OCI-LY1 (cell line): ENCODE measurements around the gene LGR4.

Experiments used
- H2AFZ ChIP-seq: fragments of 200-600 bp; sonication (generic), shearing (Covaris generic); 2 replicates; pipeline ENCODE4 v1.6.0; 2014; ENCODE audit warnings: antibody characterized with exemption, mild to moderate bottlenecking, low read length
- H3F3A ChIP-seq: fragments of 200-600 bp; sonication (generic), shearing (Covaris generic); 2 replicates; pipeline ENCODE4 v1.6.0; 2014; ENCODE audit warnings: mild to moderate bottlenecking, antibody characterized with exemption, low read length, moderate library complexity; ENCODE audit not compliant: insufficient read depth
- H3K27ac ChIP-seq: fragments of 200-600 bp; sonication (generic); 2 replicates; pipeline ENCODE4 v1.5.1; 2014; ENCODE audit warnings: low read length, mixed run types, mild to moderate bottlenecking, low read depth; ENCODE audit not compliant: poor library complexity, severe bottlenecking
- H3K27me3 ChIP-seq: fragments of 200-600 bp; sonication (generic); 2 replicates; pipeline ENCODE4 v1.6.0; 2014; ENCODE audit warnings: antibody characterized with exemption, mild to moderate bottlenecking, low read length, moderate library complexity; ENCODE audit not compliant: insufficient read depth
- H3K36me3 ChIP-seq: fragments of 200-600 bp; sonication (generic); 2 replicates; pipeline ENCODE4 v1.6.1; 2014; ENCODE audit warnings: mild to moderate bottlenecking, antibody characterized with exemption, low read length, moderate library complexity, mixed read lengths; ENCODE audit not compliant: insufficient read depth
- H3K4me1 ChIP-seq: fragments of 200-600 bp; sonication (generic); 2 replicates; pipeline ENCODE4 v1.5.1; 2014; ENCODE audit warnings: mild to moderate bottlenecking, low read length, moderate library complexity; ENCODE audit not compliant: insufficient read depth, severe bottlenecking
- H3K4me2 ChIP-seq: fragments of 200-600 bp; sonication (generic), shearing (Covaris generic); 2 replicates; pipeline ENCODE4 v1.6.1; 2014; ENCODE audit warnings: low read length
- H3K4me3 ChIP-seq: fragments of 200-600 bp; sonication (generic); 2 replicates; pipeline ENCODE4 v1.5.1; 2014; ENCODE audit warnings: low read length, low read depth, mild to moderate bottlenecking, mixed read lengths; ENCODE audit not compliant: poor library complexity, severe bottlenecking
- H3K79me2 ChIP-seq: fragments of 200-600 bp; shearing (Covaris generic); 2 replicates; pipeline ENCODE4 v1.6.1; 2016; ENCODE audit warnings: mixed run types, low read length, mixed read lengths; ENCODE audit not compliant: insufficient read depth
- H3K9ac ChIP-seq: fragments of 200-600 bp; sonication (generic), shearing (Covaris generic); 2 replicates; pipeline ENCODE4 v1.6.1; 2014; ENCODE audit warnings: mild to moderate bottlenecking, low read length, mixed read lengths
- H3K9me2 ChIP-seq: fragments of 200-600 bp; sonication (generic), shearing (Covaris generic); 2 replicates; pipeline ENCODE4 v1.6.1; 2014; ENCODE audit warnings: low read depth, mild to moderate bottlenecking, low read length, mixed read lengths
- H3K9me3 ChIP-seq: fragments of 200-600 bp; shearing (Covaris generic); 2 replicates; pipeline ENCODE4 v1.6.1; 2014; ENCODE audit warnings: low read length, mixed read lengths
- H4K20me1 ChIP-seq: fragments of 200-600 bp; sonication (generic), shearing (Covaris generic); 2 replicates; pipeline ENCODE4 v1.6.0; 2016; ENCODE audit warnings: mild to moderate bottlenecking, low read length; ENCODE audit not compliant: insufficient read depth
- EZH2 ChIP-seq: fragments of 200-600 bp; sonication (generic), shearing (Covaris generic); IDR thresholded peaks from 2 replicates; pipeline ENCODE4 v1.8.0; 2017; ENCODE audit warnings: borderline replicate concordance, mixed run types, mild to moderate bottlenecking, antibody characterized with exemption, low read length, moderate library complexity, mixed read lengths
- TF ChIP-seq, protein P1 (sequence below): fragments of 200-600 bp; sonication (generic), shearing (Covaris generic); IDR thresholded peaks from 2 replicates; pipeline ENCODE4 v1.5.1; 2017; ENCODE audit warnings: mild to moderate bottlenecking, antibody characterized with exemption, low read length, moderate library complexity, mixed read lengths

Gene LGR4

DNA sequence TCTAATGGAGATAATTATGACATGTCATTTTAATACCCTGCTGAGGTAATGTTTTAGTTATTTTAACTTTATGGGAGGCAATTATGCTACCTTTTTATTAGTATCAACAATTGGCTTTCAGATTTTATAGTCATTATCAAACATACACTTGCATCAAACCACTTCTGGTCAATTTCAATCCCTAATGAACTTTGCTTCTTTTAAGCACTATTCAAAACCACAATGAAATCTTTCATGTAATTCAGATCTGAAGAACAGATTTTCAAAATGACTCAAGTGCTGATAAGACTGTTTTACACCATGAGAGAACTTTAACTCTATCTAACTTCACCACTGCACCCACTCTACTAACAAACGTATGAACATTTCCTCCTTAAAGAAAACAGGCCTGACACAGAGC is 83.7 kb downstream of the LGR4 start:
- H3K27me3 ChIP-seq, result no peaks in the 10 kb centered on the region
- TF ChIP-seq, protein P1, sequence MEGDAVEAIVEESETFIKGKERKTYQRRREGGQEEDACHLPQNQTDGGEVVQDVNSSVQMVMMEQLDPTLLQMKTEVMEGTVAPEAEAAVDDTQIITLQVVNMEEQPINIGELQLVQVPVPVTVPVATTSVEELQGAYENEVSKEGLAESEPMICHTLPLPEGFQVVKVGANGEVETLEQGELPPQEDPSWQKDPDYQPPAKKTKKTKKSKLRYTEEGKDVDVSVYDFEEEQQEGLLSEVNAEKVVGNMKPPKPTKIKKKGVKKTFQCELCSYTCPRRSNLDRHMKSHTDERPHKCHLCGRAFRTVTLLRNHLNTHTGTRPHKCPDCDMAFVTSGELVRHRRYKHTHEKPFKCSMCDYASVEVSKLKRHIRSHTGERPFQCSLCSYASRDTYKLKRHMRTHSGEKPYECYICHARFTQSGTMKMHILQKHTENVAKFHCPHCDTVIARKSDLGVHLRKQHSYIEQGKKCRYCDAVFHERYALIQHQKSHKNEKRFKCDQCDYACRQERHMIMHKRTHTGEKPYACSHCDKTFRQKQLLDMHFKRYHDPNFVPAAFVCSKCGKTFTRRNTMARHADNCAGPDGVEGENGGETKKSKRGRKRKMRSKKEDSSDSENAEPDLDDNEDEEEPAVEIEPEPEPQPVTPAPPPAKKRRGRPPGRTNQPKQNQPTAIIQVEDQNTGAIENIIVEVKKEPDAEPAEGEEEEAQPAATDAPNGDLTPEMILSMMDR, result no peak
- no peak for TF ChIP-seq EZH2
- no peak overlapping the region for H3K4me3 ChIP-seq
- no peaks in the 10 kb centered on the region for H3K9me3 ChIP-seq
- H3K27ac ChIP-seq, result no peak overlapping the region
- H3K79me2 ChIP-seq, result no peaks in the 10 kb centered on the region
- no peaks in the 10 kb centered on the region for H4K20me1 ChIP-seq
- H3K9me2 ChIP-seq, result no peaks in the 10 kb centered on the region
- H3K4me1 ChIP-seq, result no peaks in the 10 kb centered on the region
- H2AFZ ChIP-seq, result no peak overlapping the region
- no peak overlapping the region for H3K9ac ChIP-seq
- no peaks in the 10 kb centered on the region for H3K36me3 ChIP-seq
- H3K4me2 ChIP-seq, result no peak overlapping the region
- no peaks in the 10 kb centered on the region for H3F3A ChIP-seq

DNA sequence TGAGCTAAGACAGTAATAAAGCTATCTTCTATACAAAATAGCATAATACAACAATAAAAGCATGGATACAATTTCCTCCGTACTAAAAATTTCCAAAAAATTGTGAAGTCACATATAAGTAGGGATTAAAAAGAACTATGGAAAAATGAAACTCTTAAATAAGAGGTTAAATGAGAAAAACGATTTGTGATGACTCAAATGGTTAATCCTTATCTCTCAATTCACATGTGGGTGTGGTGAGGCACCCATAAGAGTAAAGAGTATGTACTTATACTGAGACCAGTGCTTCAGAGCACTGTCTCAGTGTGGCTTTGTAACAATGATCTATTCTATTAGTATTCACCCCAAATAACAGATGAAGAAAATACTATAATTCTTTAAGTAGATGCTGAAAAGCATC is 84.6 kb downstream of the LGR4 start:
- no peaks in the 10 kb centered on the region for H3K9me3 ChIP-seq
- no peak overlapping the region for H3K27ac ChIP-seq
- no peak overlapping the region for H3K4me3 ChIP-seq
- TF ChIP-seq, protein P1, result no peak
- TF ChIP-seq EZH2, result no peak
- H3K79me2 ChIP-seq, result no peaks in the 10 kb centered on the region
- H3K36me3 ChIP-seq, result no peaks in the 10 kb centered on the region
- no peaks in the 10 kb centered on the region for H3K27me3 ChIP-seq
- no peaks in the 10 kb centered on the region for H3K4me1 ChIP-seq
- no peak overlapping the region for H3K9ac ChIP-seq
- no peak overlapping the region for H2AFZ ChIP-seq
- no peaks in the 10 kb centered on the region for H3K9me2 ChIP-seq
- H4K20me1 ChIP-seq, result no peaks in the 10 kb centered on the region
- H3K4me2 ChIP-seq, result no peak overlapping the region
- H3F3A ChIP-seq, result no peaks in the 10 kb centered on the region

DNA sequence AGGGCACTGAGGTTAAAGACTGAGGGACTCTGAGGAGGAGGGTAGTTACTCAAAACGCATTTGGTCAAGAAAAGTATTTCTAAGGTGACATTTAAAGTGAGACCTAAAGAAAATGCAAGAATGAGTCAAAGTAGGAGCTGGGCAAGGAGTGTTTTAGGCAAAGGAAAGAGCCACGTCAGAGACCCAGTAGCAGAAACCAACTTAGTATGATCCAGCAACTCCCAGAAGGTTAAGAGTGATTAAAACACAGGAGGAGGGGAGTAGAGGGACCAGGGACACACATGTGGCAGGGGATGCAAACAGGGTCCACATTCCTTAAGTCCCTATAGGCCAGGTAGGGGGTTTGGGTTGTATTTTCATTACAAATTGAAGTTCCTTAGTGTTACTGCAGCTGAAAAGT is 85.2 kb downstream of the LGR4 start:
- no peaks in the 10 kb centered on the region for H4K20me1 ChIP-seq
- no peaks in the 10 kb centered on the region for H3K27me3 ChIP-seq
- no peaks in the 10 kb centered on the region for H3K79me2 ChIP-seq
- no peaks in the 10 kb centered on the region for H3K4me1 ChIP-seq
- no peak overlapping the region for H2AFZ ChIP-seq
- TF ChIP-seq, protein P1, result no peak
- TF ChIP-seq EZH2, result no peak
- H3K4me3 ChIP-seq, result no peak overlapping the region
- H3K9me2 ChIP-seq, result no peaks in the 10 kb centered on the region
- H3K36me3 ChIP-seq, result no peaks in the 10 kb centered on the region
- H3K9ac ChIP-seq, result no peak overlapping the region
- H3F3A ChIP-seq, result no peaks in the 10 kb centered on the region
- H3K27ac ChIP-seq, result no peak overlapping the region
- H3K9me3 ChIP-seq, result no peaks in the 10 kb centered on the region
- no peak overlapping the region for H3K4me2 ChIP-seq
